Stimulated activated CD4-positive, alpha-beta T cell treated with anti-CD3 and anti-CD28 coated beads, TNF-alpha, amount 100 ng/mL, for 1 hour (primary cell): ENCODE results near the gene RFX7.

Source experiments
- DNase-seq, 3 donors: peaks; one replicate each; pipeline ENCODE4 v3.0.0-alpha.2; 2020; ENCODE audit warnings: low read depth in 3 of 3, low spot score in 1 of 3

RFX7 gene

GRCh38 chr15:56244038-56244810 lies 545 bp upstream of the RFX7 start:
- no peak for DNase-seq

GRCh38 chr15:56242576-56243162 lies 1.0 kb downstream of the RFX7 start:
- DNase-seq, result no peak

GRCh38 chr15:56241374-56242105 lies 2.1 kb downstream of the RFX7 start:
- no peak for DNase-seq

- no peak for DNase-seq
Measured at GRCh38 chr15:56240390-56240789, 3.3 kb downstream of the RFX7 start.

- DNase-seq, result no peak
Measured at GRCh38 chr15:56236197-56236596, 7.5 kb downstream of the RFX7 start.

- DNase-seq, result no peak
Measured at GRCh38 chr15:56234804-56235203, 8.9 kb downstream of the RFX7 start.

- DNase-seq, result no peak
Measured at GRCh38 chr15:56233549-56233948, 10.1 kb downstream of the RFX7 start.

GRCh38 chr15:56232058-56232457 lies 11.6 kb downstream of the RFX7 start:
- no peak for DNase-seq

- no peak for DNase-seq
Measured at GRCh38 chr15:56228854-56229253, 14.8 kb downstream of the RFX7 start.

- DNase-seq, result no peak
Measured at GRCh38 chr15:56228352-56228751, 15.3 kb downstream of the RFX7 start.

GRCh38 chr15:56227780-56228179 lies 15.9 kb downstream of the RFX7 start:
- no peak for DNase-seq

- no peak for DNase-seq
Measured at GRCh38 chr15:56227306-56227705, 16.4 kb downstream of the RFX7 start.

GRCh38 chr15:56225520-56225919 lies 18.2 kb downstream of the RFX7 start:
- DNase-seq, result no peak

GRCh38 chr15:56222302-56222701 lies 21.4 kb downstream of the RFX7 start:
- DNase-seq, result no peak

GRCh38 chr15:56217341-56217740 lies 26.3 kb downstream of the RFX7 start:
- no peak for DNase-seq

GRCh38 chr15:56215769-56216168 lies 27.9 kb downstream of the RFX7 start:
- no peak for DNase-seq

GRCh38 chr15:56211960-56212550 lies 31.6 kb downstream of the RFX7 start:
- no peak for DNase-seq

- no peak for DNase-seq
Measured at GRCh38 chr15:56211064-56211463, 32.6 kb downstream of the RFX7 start.

GRCh38 chr15:56208641-56209155 lies 35.0 kb downstream of the RFX7 start:
- DNase-seq, result no peak

GRCh38 chr15:56208185-56208584 lies 35.5 kb downstream of the RFX7 start:
- DNase-seq, result no peak

- DNase-seq, result no peak
Measured at GRCh38 chr15:56207711-56208110, 36.0 kb downstream of the RFX7 start.

- DNase-seq, result no peak
Measured at GRCh38 chr15:56207092-56207491, 36.6 kb downstream of the RFX7 start.
